ENCODE results near the gene FADS2.

FADS2 gene

GRCh38 chr11:61810671-61811175 is 17.4 kb upstream of the FADS2 start:
- no peak for ATAC-seq
- no peak overlapping the region for H3K27ac Mint-ChIP-seq
- H3K9me3 Mint-ChIP-seq = no peaks in the 10 kb centered on the region
- no peak overlapping the region for H3K4me3 Mint-ChIP-seq
- peaks cover 18% of the 10 kb centered on the region for H3K36me3 Mint-ChIP-seq
- H3K27me3 Mint-ChIP-seq = peaks cover 13% of the 10 kb centered on the region
- peaks cover 12% of the 10 kb centered on the region for H3K4me1 Mint-ChIP-seq

- Mint-ChIP-seq H3K27me3 (peaks cover 22% of the 10 kb centered on the region), H3K4me1 (peaks cover 21% of the 10 kb centered on the region), H3K27ac (no peak overlapping the region), H3K36me3 (peaks cover 18% of the 10 kb centered on the region), H3K9me3 (no peaks in the 10 kb centered on the region), H3K4me3 (no peak overlapping the region)
- no peak for ATAC-seq
Observed at GRCh38 chr11:61811831-61812230, 16.3 kb upstream of the FADS2 start.

- Mint-ChIP-seq H3K9me3 (no peaks in the 10 kb centered on the region), H3K36me3 (peaks cover 18% of the 10 kb centered on the region), H3K4me3 (no peak overlapping the region), H3K4me1 (peaks cover 21% of the 10 kb centered on the region), H3K27me3 (peaks cover 22% of the 10 kb centered on the region), H3K27ac (no peak overlapping the region)
- no peak for ATAC-seq
Observed at GRCh38 chr11:61812736-61813411, 15.2 kb upstream of the FADS2 start.

- H3K4me1 Mint-ChIP-seq = peaks cover 21% of the 10 kb centered on the region
- H3K4me3 Mint-ChIP-seq = peak overlapping the region; percentile 81
- no peak for ATAC-seq
- H3K36me3 Mint-ChIP-seq = peaks cover 13% of the 10 kb centered on the region
- H3K9me3 Mint-ChIP-seq = no peaks in the 10 kb centered on the region
- H3K27ac Mint-ChIP-seq = peak overlapping the region; percentile 83
- peaks cover 22% of the 10 kb centered on the region for H3K27me3 Mint-ChIP-seq
Observed at GRCh38 chr11:61814247-61814957, 13.7 kb upstream of the FADS2 start.

- peak; percentile 68 for ATAC-seq
- Mint-ChIP-seq H3K27ac (peak overlapping the region; percentile 83), H3K9me3 (no peaks in the 10 kb centered on the region)
Observed at GRCh38 chr11:61814958-61815789, 12.9 kb upstream of the FADS2 start.

GRCh38 chr11:61815790-61816735 is 12.0 kb upstream of the FADS2 start:
- Mint-ChIP-seq H3K27me3 (peaks cover 22% of the 10 kb centered on the region), H3K4me3 (peak overlapping the region; percentile 81), H3K27ac (peak overlapping the region; percentile 83), H3K36me3 (peaks cover 7% of the 10 kb centered on the region), H3K9me3 (no peaks in the 10 kb centered on the region), H3K4me1 (peaks cover 21% of the 10 kb centered on the region)
- ATAC-seq = peak; percentile 70

More at GRCh38 chr11:61814958-61815789, 12.9 kb upstream of the FADS2 start:
- peaks cover 21% of the 10 kb centered on the region for H3K4me1 Mint-ChIP-seq
- H3K27me3 Mint-ChIP-seq = peaks cover 22% of the 10 kb centered on the region
- H3K36me3 Mint-ChIP-seq = peaks cover 12% of the 10 kb centered on the region
- peak overlapping the region; percentile 81 for H3K4me3 Mint-ChIP-seq

GRCh38 chr11:61816736-61817455 is 11.2 kb upstream of the FADS2 start, which contains the start of gene FADS1:
Gene FADS1 (minus strand): TSS chr11:61817003. CDS start chr11:61816929, 74 bp downstream.
- H3K9me3 Mint-ChIP-seq = no peaks in the 10 kb centered on the region
- H3K4me1 Mint-ChIP-seq = peaks cover 21% of the 10 kb centered on the region
- H3K27me3 Mint-ChIP-seq = peaks cover 22% of the 10 kb centered on the region
- peak within 1 kb of the TSS; percentile 83 for H3K27ac Mint-ChIP-seq
- peaks cover 5% of the 10 kb centered on the region for H3K36me3 Mint-ChIP-seq
- ATAC-seq = peak; percentile 70
- peak within 1 kb of the TSS; percentile 81 for H3K4me3 Mint-ChIP-seq

GRCh38 chr11:61817471-61818202 is 10.5 kb upstream of the FADS2 start:
- Mint-ChIP-seq H3K27me3 (peaks cover 22% of the 10 kb centered on the region), H3K4me1 (peaks cover 21% of the 10 kb centered on the region), H3K4me3 (peak overlapping the region; percentile 81)

GRCh38 chr11:61820174-61820573 is 7.9 kb upstream of the FADS2 start:
- Mint-ChIP-seq H3K4me3 (no peak overlapping the region), H3K27me3 (peaks cover 15% of the 10 kb centered on the region)
- no peak for ATAC-seq

More at GRCh38 chr11:61817471-61818202, 10.5 kb upstream of the FADS2 start:
- ATAC-seq = no peak
- Mint-ChIP-seq H3K36me3 (no peaks in the 10 kb centered on the region), H3K27ac (no peak overlapping the region), H3K9me3 (no peaks in the 10 kb centered on the region)

GRCh38 chr11:61826930-61827570 is 1.1 kb upstream of the FADS2 start:
- H3K4me3 Mint-ChIP-seq = peak overlapping the region; percentile 90
- peaks cover 39% of the 10 kb centered on the region for H3K4me1 Mint-ChIP-seq
- H3K9me3 Mint-ChIP-seq = no peaks in the 10 kb centered on the region
- ATAC-seq = peak; percentile 32
- no peaks in the 10 kb centered on the region for H3K36me3 Mint-ChIP-seq
- peak overlapping the region; percentile 78 for H3K27ac Mint-ChIP-seq
- H3K27me3 Mint-ChIP-seq = peaks cover 47% of the 10 kb centered on the region

More at GRCh38 chr11:61820174-61820573, 7.9 kb upstream of the FADS2 start:
- peaks cover 15% of the 10 kb centered on the region for H3K4me1 Mint-ChIP-seq
- no peaks in the 10 kb centered on the region for H3K9me3 Mint-ChIP-seq
- H3K36me3 Mint-ChIP-seq = no peaks in the 10 kb centered on the region
- no peak overlapping the region for H3K27ac Mint-ChIP-seq

- Mint-ChIP-seq H3K4me1 (peaks cover 46% of the 10 kb centered on the region), H3K9me3 (no peaks in the 10 kb centered on the region), H3K27ac (peak overlapping the region; percentile 78), H3K27me3 (peaks cover 47% of the 10 kb centered on the region), H3K4me3 (peak overlapping the region; percentile 90), H3K36me3 (peaks cover 9% of the 10 kb centered on the region)
- ATAC-seq = no peak
Observed at GRCh38 chr11:61828379-61828628, 204 bp downstream of the FADS2 start.

- peak overlapping the region; percentile 90 for H3K4me3 Mint-ChIP-seq
Observed at GRCh38 chr11:61828629-61829407, 718 bp downstream of the FADS2 start.

More at GRCh38 chr11:61828629-61829407, 718 bp downstream of the FADS2 start:
- Mint-ChIP-seq H3K27ac (peak overlapping the region; percentile 78), H3K27me3 (peaks cover 47% of the 10 kb centered on the region), H3K9me3 (no peaks in the 10 kb centered on the region), H3K4me1 (peaks cover 52% of the 10 kb centered on the region), H3K36me3 (peaks cover 15% of the 10 kb centered on the region)
- ATAC-seq = peak; percentile 38

Data from stimulated activated memory B cell treated with anti-CD40 and anti-IgM and Interleukin-4, amounts not matched to agents 10 μg/mL and 1 μg/mL and 100 μg/mL, for 72 hours (primary cell).